Calu3 (cell line): ENCODE data around the gene BCL2L1. TPM values are rescaled to one million over a fixed set of nuclear protein-coding genes. Genes with fewer than 3 reads are reported as not detected.

ENCODE experiments used
- BruUV-seq: library from RNA; stranded (reverse); fragments of 400-500 nt; replicated peaks from 2 replicates; lab custom pipeline; 2021; lab: Mats Ljungman, UMichigan
- CTCF ChIA-PET: fragments of 300-600 bp; sonication (Branson Sonifier 250); formaldehyde crosslinking; loops from one replicate; lab custom pipeline; 2022; ENCODE audit warnings: antibody characterized with exemption; lab: Charles Lee
- DNase-seq: peaks from one replicate; pipeline ENCODE4 v3.0.0; 2022
- H3K27ac Mint-ChIP-seq: one replicate; pipeline ENCODE4 v1.8.0; 2022; ENCODE audit warnings: mixed read lengths; ENCODE audit not compliant: unreplicated experiment
- H3K27me3 Mint-ChIP-seq: one replicate; pipeline ENCODE4 v1.8.0; 2022; ENCODE audit warnings: mixed read lengths; ENCODE audit not compliant: unreplicated experiment
- H3K36me3 Mint-ChIP-seq: one replicate; pipeline ENCODE4 v1.8.0; 2022; ENCODE audit warnings: mild to moderate bottlenecking, moderate library complexity, mixed read lengths; ENCODE audit not compliant: insufficient read depth, unreplicated experiment
- H3K4me1 Mint-ChIP-seq: one replicate; pipeline ENCODE4 v1.8.0; 2022; ENCODE audit warnings: mild to moderate bottlenecking, low read depth, mixed read lengths; ENCODE audit not compliant: unreplicated experiment
- H3K4me3 Mint-ChIP-seq: one replicate; pipeline ENCODE4 v1.8.0; 2022; ENCODE audit warnings: mild to moderate bottlenecking, low read depth, moderate library complexity, mixed read lengths; ENCODE audit not compliant: unreplicated experiment
- H3K9me3 Mint-ChIP-seq: one replicate; pipeline ENCODE4 v1.8.0; 2022; ENCODE audit warnings: low read depth, mixed read lengths; ENCODE audit not compliant: unreplicated experiment
- CTCF ChIP-seq: fragments of 200-600 bp; IDR thresholded peaks from one replicate; pipeline ENCODE4 v1.8.0; 2022; ENCODE audit warnings: antibody characterized with exemption; ENCODE audit not compliant: unreplicated experiment
- intact Hi-C: fragments of 100-400 bp; cut with micrococcal nuclease; formaldehyde crosslinking; loops from one replicate; pipeline ENCODE4 v1.10.0; 2022; ENCODE audit not compliant: unreplicated experiment
- total RNA-seq: library from RNA; stranded (reverse); gene quantifications from 2 replicates; pipeline ENCODE4 v1.2.3, GENCODE V29; 2022

Gene BCL2L1
- total RNA-seq, 1 experiment from 2014 or later: 290 TPM

- CTCF ChIA-PET: interaction anchor here (0.5 to 1.6 kb wide), 4 partner anchors 13 to 97 kb away, joined by 3 read pairs; no protein-coding TSS in a partner anchor
- H3K27ac Mint-ChIP-seq: peak overlapping the region; percentile 78
- H3K4me1 Mint-ChIP-seq: peaks cover 83% of the 10 kb centered on the region
- peak; percentile 35 for DNase-seq
- no peaks in the 10 kb centered on the region for H3K9me3 Mint-ChIP-seq
- no peak for TF ChIP-seq CTCF
- no peaks in the 10 kb centered on the region for H3K27me3 Mint-ChIP-seq
- intact Hi-C loops: loop anchor here (5.0 kb wide), 1 partner anchor 47 kb away; the partner anchor contains the start of gene BCL2L1
- H3K36me3 Mint-ChIP-seq: peaks cover 97% of the 10 kb centered on the region
- BruUV-seq: no TSS peak
- H3K4me3 Mint-ChIP-seq: peak overlapping the region; percentile 35
Measured at GRCh38 chr20:31674895-31675827, 47.5 kb downstream of the BCL2L1 start.

DNA sequence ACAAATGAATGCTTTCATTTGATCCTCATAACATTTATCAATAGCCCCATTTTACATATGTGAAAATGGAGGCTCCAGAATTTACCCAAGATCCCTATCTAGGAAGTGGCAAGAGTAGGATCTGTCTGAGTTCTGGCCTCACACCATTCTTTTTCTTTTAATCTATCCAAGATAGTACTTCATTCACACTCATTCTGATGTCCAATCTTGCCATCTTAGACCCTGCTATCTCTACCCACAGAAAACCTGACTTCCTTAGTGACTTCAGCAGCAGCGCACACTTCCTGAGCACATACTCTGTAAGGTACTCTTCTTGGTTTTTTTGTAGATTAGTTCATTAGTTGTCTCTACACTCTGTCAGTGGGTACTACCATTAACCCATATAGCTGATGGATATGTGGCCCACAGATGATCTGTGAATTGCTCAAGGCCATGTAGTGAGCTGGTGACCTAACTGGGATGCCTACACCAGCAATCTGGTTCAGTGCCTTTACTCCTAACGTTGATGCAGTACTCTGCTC lies 48.7 kb downstream of the BCL2L1 start:
- Mint-ChIP-seq H3K9me3 (no peaks in the 10 kb centered on the region), H3K4me3 (peak overlapping the region; percentile 35), H3K27me3 (no peaks in the 10 kb centered on the region), H3K27ac (peak overlapping the region; percentile 78), H3K36me3 (peaks cover 97% of the 10 kb centered on the region), H3K4me1 (peaks cover 86% of the 10 kb centered on the region)
- BruUV-seq: no TSS peak
- TF ChIP-seq CTCF: no peak
- intact Hi-C loops: no loop called here
- DNase-seq: no peak
- CTCF ChIA-PET: interaction anchor here (0.6 to 1.5 kb wide), 7 partner anchors 13 to 78 kb away, joined by 3 to 6 read pairs (median 3); partner anchors contain the start of gene BCL2L1

DNA sequence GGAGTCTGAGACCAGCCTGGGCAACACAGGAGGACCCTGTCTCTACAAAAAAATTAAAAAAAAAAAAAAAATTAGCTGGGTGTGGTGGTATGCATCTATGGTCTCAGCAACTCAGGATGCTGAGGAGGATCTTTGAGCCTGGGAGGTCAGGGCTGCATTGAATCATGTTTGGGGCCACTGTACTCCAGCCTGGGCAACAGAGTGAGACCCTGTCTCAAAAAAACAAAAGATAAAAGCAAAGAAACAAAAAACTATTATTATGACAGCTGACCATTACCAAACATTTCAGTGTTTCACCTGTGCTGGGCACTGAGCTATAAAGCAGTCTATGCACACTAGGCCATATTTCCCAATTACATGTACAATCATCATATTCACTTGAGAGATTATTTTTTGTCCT lies 49.2 kb downstream of the BCL2L1 start:
- H3K4me1 Mint-ChIP-seq: peaks cover 83% of the 10 kb centered on the region
- H3K36me3 Mint-ChIP-seq: peaks cover 97% of the 10 kb centered on the region
- H3K27ac Mint-ChIP-seq: no peak overlapping the region

More for the DNA sequence above, 49.2 kb downstream of the BCL2L1 start:
- no peak for TF ChIP-seq CTCF
- intact Hi-C loops: no loop called here
- BruUV-seq: no TSS peak
- H3K9me3 Mint-ChIP-seq: no peaks in the 10 kb centered on the region
- CTCF ChIA-PET: interaction anchor here (0.6 to 1.5 kb wide), 5 partner anchors 23 to 79 kb away, joined by 3 to 6 read pairs (median 3); partner anchors contain the start of gene BCL2L1
- no peak overlapping the region for H3K4me3 Mint-ChIP-seq
- no peak for DNase-seq
- no peaks in the 10 kb centered on the region for H3K27me3 Mint-ChIP-seq
